ENCODE data around the gene FXYD3.

FXYD3 gene

DNA sequence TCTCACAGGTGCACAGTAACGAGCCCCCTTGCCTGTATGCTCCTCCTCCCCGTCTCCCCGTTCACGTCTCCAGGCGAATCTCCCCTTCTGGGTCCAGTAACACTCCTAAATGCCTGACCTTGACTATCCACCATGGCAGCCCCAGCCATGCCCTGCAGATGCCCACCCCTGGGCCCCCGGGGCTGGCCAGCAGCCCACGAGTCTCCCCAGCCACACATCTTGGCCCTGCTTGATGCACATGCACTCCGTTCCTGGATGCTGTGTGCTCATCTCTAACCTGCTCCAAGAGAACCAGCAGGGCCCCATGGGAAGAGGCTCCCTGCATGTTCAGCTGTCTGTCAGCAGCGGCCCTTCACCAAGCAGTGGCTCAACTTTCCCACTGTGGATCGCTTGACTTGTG is 42.1 kb upstream of the FXYD3 start:
- TF ChIP-seq, protein P1, sequence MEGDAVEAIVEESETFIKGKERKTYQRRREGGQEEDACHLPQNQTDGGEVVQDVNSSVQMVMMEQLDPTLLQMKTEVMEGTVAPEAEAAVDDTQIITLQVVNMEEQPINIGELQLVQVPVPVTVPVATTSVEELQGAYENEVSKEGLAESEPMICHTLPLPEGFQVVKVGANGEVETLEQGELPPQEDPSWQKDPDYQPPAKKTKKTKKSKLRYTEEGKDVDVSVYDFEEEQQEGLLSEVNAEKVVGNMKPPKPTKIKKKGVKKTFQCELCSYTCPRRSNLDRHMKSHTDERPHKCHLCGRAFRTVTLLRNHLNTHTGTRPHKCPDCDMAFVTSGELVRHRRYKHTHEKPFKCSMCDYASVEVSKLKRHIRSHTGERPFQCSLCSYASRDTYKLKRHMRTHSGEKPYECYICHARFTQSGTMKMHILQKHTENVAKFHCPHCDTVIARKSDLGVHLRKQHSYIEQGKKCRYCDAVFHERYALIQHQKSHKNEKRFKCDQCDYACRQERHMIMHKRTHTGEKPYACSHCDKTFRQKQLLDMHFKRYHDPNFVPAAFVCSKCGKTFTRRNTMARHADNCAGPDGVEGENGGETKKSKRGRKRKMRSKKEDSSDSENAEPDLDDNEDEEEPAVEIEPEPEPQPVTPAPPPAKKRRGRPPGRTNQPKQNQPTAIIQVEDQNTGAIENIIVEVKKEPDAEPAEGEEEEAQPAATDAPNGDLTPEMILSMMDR (IDR thresholded peaks at IDR 0.05) = no peak
- TF ChIP-seq ZFX (IDR thresholded peaks at IDR 0.05; ENCODE audit: borderline replicate concordance) = no peak
- no peak overlapping the region for H3K27ac ChIP-seq

GRCh38 chr19:35073941-35074340 is 41.7 kb upstream of the FXYD3 start:
- no peak for TF ChIP-seq ZFX (IDR thresholded peaks at IDR 0.05; ENCODE audit: borderline replicate concordance)
- TF ChIP-seq, protein P1 (IDR thresholded peaks at IDR 0.05) = no peak

DNA sequence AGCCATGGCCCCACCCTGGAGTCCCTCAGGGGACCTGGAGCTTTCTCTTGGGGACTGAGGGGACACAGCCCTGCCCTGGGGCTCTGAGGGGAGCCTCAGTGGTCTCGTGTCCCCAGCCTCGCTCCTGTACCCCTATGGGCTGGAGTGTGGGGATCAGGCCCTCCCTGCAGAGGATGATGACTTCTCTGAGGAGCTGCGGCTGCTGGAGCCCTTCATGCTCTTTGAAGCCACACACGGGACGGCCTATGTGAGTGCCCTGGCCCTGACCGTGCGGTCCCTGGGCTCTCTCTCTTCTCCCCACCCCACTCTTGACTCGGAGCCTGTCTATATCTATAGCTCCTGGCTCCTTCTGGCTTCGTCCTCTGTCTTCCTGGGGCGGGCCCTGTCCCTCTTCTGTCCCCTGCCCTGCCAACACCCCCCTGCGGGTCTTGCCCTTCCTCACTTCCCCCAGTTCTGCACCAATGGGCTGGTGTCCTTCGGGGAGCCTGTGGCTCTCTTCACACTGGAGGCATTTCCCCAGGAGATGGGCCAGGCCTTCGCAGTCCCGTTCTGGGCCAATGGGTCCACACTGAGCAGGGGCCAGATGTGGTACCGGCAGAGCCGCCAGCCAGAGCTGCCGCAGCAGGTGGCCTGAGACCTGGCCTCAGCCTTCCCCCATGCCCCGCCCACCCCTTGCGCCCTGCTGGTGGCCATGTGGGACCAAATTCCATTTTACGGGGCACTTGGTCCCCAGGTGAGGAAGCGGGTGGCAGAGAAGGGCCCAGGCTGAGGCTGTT is 41.0 kb upstream of the FXYD3 start:
- no peak for TF ChIP-seq ZFX (IDR thresholded peaks at IDR 0.05; ENCODE audit: borderline replicate concordance)
- TF ChIP-seq, protein P1 (IDR thresholded peaks at IDR 0.05) = no peak

More at GRCh38 chr19:35073941-35074340, 41.7 kb upstream of the FXYD3 start:
- no peak overlapping the region for H3K27ac ChIP-seq

DNA sequence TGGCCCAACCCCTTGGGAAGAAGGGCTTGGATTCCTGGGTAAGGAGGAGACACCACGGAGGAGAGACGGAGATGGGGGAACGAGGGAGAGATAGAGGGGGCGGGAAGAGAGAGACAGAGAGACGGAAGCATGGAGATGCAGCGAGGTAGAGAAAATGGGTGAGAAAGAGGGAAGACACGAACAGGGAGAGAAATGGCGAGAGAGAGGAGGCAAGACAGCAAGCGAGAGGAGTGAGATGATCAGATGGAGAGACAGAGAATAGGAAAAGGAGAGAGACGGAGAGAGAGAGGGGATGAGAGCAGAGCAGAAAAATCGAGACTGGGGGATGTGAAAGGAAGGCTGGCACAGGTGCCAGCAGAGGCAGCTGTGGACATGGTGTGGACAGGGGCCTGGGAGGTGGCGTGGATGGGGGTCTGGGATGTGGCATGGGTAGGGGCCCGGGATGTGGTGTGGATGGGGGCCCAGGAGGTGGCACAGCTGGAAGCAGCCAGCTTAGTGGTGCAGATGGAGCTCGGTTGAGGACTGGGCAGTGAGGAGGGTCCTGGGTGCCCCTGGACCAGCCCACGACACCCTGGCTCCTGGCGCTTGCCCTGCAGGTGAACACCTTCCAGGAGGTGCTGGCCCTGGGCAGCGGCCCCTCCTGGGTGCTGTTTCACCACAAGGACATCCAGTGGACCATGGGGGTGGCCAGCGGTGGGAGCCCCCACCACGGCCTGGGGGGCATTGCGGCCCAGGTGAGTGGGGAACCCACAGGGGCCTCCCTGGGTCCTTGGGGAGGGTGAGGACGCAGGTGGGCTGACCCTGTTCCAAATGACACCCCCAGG is 40.2 kb upstream of the FXYD3 start:
- H3K27ac ChIP-seq = no peak overlapping the region
- TF ChIP-seq, protein P1 (IDR thresholded peaks at IDR 0.05) = no peak
- TF ChIP-seq ZFX (IDR thresholded peaks at IDR 0.05; ENCODE audit: borderline replicate concordance) = no peak

More for the DNA sequence above, 41.0 kb upstream of the FXYD3 start:
- no peak overlapping the region for H3K27ac ChIP-seq

DNA sequence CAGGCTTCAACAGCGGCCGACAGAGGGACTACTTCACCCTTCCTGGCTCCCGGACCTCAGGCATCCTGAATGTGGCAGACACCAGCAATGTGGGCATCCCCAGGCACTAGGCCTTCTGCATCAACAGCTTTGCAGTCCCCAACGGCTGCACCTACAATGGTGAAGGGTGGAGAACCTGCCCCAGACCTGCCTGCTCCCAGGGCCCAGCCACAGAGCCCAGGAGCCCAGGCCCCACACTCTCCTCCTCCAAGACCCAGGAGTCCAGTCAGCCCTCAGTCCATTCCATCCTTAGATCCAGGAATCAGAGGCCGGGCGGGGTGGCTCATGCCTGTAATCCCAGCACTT is 39.6 kb upstream of the FXYD3 start:
- no peak overlapping the region for H3K27ac ChIP-seq
- no peak for TF ChIP-seq ZFX (IDR thresholded peaks at IDR 0.05; ENCODE audit: borderline replicate concordance)
- TF ChIP-seq, protein P1 (IDR thresholded peaks at IDR 0.05) = no peak

DNA sequence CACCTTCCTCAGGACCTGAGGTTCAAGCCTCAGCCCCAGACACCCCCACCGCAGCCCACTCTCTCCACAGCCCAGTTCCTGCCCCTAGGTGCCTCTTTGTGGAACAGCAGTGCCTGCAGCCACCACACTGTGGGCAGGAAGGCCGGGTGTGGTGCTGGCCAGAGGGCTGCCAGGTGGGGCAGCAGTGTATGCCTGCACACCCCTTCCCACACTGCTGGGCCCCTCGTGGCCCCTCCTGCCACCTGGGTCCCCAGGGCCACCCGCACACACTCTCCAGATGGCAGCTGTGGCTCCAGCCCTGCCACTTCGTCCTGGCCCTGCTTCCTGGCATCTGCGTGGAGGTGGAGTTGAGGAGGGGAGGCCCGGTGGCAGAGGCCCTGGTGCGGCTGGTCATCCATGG is 39.0 kb upstream of the FXYD3 start:
- TF ChIP-seq, protein P1 (IDR thresholded peaks at IDR 0.05) = no peak
- TF ChIP-seq ZFX (IDR thresholded peaks at IDR 0.05; ENCODE audit: borderline replicate concordance) = no peak
- H3K27ac ChIP-seq = no peak overlapping the region
